Ammon's horn (tissue), 1 donor: Measurements from ENCODE around the gene WDR1.
A peak's percentile ranks its signal among the peaks of the same experiment; 100 is the strongest.

Experiments
- DNase-seq: peaks from one replicate; pipeline ENCODE4 v3.0.0-alpha.2; 2016; ENCODE audit warnings: low spot score

The WDR1 gene

GRCh38 chr4:10069075-10069642, 47.4 kb downstream of the WDR1 start:
- DNase-seq: no peak

GRCh38 chr4:10066670-10067651, 49.6 kb downstream of the WDR1 start:
- DNase-seq: no peak

- no peak for DNase-seq
These were observed 50.4 kb downstream of the WDR1 start for GRCh38 chr4:10066206-10066605.

GRCh38 chr4:10063544-10064300, 52.9 kb downstream of the WDR1 start:
- DNase-seq: peak; percentile 93

DNA sequence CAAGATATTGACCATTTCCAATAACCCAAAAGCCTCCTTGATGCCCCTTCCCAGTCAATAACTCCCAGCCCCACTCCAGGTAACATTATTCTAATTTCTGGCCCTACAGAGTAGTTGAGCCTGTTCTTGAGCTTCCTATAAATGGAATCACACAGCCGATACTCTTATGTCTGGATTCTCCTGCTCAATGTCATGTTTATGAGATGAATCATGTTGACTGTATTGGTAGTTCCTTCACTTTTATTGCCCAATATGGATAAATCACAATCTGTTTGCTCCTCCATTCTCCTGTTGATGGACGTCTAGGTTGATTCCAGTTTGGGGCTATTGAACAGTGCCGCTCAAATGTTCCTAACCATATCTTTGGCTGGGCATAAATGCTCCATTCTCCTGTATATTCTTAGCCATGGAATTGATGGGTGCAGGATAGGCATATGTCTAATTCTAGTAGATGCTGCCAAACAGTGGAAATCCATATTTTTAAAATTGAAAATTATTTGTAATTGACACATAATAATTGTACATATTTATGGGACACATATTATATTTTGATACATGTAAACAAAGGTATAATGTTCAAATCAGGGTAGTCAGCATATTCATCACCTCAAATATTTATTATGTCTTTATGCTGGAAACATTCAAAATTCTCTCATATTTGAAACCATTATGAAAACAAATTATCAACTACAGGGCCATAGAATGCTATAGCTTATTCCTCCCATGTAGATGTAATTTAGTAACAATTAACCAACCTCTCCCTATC, 54.8 kb downstream of the WDR1 start:
- no peak for DNase-seq

DNA sequence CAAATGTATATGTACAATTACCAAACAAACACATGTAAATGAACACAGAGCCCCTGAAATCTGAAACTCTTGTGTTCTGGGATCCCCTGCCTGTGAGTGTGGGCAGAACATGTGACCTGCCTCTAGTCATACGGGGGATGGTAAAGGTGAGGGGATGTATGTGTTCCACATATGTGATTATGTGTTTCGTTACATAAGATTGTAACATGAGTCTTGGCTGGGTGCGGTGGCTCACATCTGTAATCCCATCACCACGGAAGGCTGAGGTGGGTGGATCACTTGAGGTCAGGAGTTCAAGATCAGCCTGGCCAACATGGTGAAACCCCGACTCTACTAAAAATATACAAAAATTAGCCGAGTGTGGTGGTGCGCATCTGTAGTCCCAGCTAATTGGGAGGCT, 58.2 kb downstream of the WDR1 start:
- no peak for DNase-seq

GRCh38 chr4:10057023-10057395, 59.6 kb downstream of the WDR1 start:
- no peak for DNase-seq

- no peak for DNase-seq
These were observed 60.1 kb downstream of the WDR1 start for GRCh38 chr4:10056334-10057022.

DNA sequence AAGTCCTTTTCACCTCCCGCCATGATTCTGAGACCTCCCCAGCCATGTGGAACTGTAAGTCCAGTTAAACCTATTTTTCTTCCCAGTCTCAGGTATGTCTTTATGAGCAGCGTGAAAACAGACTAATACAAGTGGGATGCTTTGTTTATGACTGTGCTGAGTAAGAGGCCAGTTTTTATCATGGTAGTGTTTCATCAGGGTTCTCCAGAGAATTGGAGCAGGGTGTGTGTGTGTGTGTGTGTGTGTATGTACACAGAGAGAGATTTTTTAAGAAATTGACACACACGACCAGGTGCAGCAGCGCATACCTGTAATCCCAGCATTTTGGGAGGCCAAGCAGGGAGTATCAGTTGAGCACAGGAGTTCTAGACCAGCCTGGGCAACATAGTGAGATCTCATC, 60.7 kb downstream of the WDR1 start:
- no peak for DNase-seq

DNA sequence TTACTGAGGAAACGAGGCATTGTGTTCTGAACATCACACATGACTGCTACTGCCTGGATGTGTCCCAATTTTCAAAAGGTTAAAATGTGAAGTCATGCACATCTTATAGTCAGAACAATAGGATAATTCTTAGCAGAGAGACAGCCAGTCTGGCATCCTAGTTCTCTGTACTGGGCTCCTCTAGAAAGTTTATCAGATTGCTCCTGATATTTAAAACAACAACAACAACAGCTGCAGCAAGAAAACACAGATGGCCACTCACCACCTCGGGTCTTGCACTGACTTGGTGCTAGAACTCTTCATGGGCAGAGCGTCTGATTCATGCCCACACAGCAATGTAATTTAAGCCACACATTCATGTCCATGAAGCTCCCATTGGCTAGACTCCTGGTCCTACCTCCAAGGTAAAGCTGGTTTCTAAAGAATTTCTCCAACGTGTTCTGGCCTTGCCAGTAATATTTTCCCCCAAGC, 62.0 kb downstream of the WDR1 start:
- DNase-seq: no peak

GRCh38 chr4:10053635-10054453, 62.8 kb downstream of the WDR1 start:
- DNase-seq: no peak

DNA sequence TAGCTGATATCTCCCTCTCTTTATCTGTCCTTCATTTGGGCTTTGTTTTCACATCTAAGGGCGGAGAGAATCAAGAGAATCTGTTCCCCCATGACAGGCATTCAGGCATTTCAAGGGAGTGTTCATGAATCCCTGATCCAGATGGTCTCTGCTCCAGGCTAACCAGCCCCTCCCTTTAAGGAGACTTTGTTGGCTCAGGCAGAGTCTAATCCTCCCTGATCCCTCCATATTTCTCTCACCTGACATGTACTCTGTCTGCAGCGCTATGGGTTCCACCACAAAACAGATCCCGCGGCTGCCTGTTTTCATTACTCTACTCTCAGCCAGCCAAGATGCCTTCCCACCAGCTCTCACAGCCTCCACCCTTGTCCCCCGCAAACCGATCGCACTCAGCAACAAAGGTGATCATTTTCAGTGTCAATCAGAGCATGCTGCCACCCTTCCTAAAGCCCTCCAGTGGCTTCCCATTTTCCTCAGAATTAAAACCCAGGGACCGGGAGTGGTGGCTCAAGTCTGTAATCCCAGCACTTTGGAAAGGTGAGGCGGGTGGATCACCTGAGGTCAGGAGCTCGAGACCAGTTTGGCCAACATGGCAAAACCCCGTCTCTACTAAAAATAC, 65.0 kb downstream of the WDR1 start:
- no peak for DNase-seq

- DNase-seq: no peak
These were observed 65.9 kb downstream of the WDR1 start for GRCh38 chr4:10050721-10051120.

DNA sequence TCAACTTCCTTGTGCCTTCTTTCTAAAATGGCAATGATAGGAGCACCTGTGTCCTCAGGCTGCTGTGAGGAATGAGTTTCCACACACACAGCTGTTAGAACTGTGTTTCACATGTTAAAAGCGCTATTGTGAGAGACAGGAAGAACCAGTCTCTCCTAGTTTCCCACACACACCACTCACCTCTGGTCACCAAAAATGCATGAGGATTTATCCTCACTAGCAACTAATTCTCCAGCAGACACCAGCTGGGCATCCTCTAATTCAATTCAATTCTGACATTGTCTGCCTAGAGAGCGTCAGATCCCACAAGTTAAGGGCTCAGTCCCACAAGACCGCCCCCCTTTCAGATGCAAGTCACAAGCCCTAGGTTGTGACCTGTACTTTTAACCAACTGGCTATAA, 66.3 kb downstream of the WDR1 start:
- no peak for DNase-seq

- DNase-seq: no peak
These were observed 67.5 kb downstream of the WDR1 start for GRCh38 chr4:10048941-10049697.

- DNase-seq: no peak
These were observed 68.6 kb downstream of the WDR1 start for GRCh38 chr4:10047967-10048366.

DNA sequence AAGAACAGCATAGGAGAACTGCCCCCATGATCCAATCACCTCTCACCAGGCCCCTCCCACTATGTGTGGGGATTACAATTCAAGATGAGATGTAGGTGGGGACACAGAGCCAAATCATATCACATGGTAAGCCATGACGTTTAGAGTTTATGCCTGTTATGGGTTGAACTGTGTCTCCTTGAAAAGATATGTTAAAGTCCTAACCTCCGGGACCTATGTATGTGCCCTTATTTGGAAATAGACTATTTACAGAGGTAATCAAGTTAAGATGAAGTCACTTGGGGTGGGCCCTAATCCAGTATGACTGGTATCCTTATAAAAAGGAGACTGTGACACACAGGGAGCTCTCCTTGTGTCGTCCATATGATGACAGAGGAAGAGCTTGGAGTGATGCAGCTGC, 70.1 kb downstream of the WDR1 start:
- no peak for DNase-seq

- DNase-seq: no peak
These were observed 71.1 kb downstream of the WDR1 start for GRCh38 chr4:10045481-10045880.

DNA sequence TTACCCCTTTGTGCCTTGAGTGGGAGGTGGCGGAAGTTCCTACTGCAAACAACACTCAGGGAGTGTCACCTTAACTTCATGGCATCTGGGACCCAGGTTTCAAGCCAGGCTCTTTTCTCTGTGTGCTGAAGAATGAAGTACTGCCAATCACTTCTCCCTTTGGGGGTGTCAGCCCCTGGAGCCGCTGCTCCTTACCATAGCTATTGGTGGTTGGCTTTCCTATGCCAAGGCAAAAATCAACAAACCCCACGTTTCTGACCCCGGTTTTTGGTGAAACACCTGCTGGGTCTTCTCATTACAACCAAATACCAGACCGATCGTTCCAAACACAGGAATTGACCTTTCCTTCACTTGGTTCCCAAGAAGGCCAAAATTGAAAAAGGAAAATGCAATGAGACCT, 75.6 kb downstream of the WDR1 start:
- DNase-seq: no peak
